Trophoblast cell (in vitro differentiated cells and primary cell): ENCODE measurements around the gene COMP.

ENCODE experiments used
- DNase-seq, 2 donors: peaks; one replicate each; pipeline ENCODE4 v3.0.0-alpha.2; 2016
- H2AFZ ChIP-seq: 2 replicates; pipeline ENCODE4 v1.6.1; 2013; ENCODE audit warnings: low read length, moderate library complexity, mild to moderate bottlenecking; ENCODE audit not compliant: insufficient read depth, poor library complexity
- H2AK5ac ChIP-seq: 2 replicates; pipeline ENCODE4 v1.6.1; 2013; ENCODE audit warnings: mild to moderate bottlenecking, low read length
- H2BK120ac ChIP-seq: 2 replicates; pipeline ENCODE4 v1.6.1; 2013; ENCODE audit warnings: low read length, mild to moderate bottlenecking, moderate library complexity; ENCODE audit not compliant: insufficient read depth, poor library complexity
- H2BK12ac ChIP-seq: 2 replicates; pipeline ENCODE4 v1.6.1; 2013; ENCODE audit warnings: mild to moderate bottlenecking, low read length, moderate library complexity
- H2BK5ac ChIP-seq: 2 replicates; pipeline ENCODE4 v1.6.1; 2013; ENCODE audit warnings: low read length, low read depth, moderate library complexity, mild to moderate bottlenecking; ENCODE audit not compliant: poor library complexity
- H3K14ac ChIP-seq: 2 replicates; pipeline ENCODE4 v1.6.1; 2013; ENCODE audit warnings: mild to moderate bottlenecking, low read length
- H3K18ac ChIP-seq: 2 replicates; pipeline ENCODE4 v1.6.1; 2013; ENCODE audit warnings: mild to moderate bottlenecking, low read length
- H3K23ac ChIP-seq: 2 replicates; pipeline ENCODE4 v1.6.1; 2013; ENCODE audit warnings: low read length
- H3K27ac ChIP-seq: 2 replicates; pipeline ENCODE4 v1.5.1; 2013; ENCODE audit warnings: low read depth, mild to moderate bottlenecking, inconsistent platforms, low read length, moderate library complexity
- H3K27me3 ChIP-seq: 2 replicates; pipeline ENCODE4 v1.6.1; 2013; ENCODE audit warnings: inconsistent platforms, mild to moderate bottlenecking, low read length, moderate library complexity; ENCODE audit not compliant: insufficient read depth
- H3K36me3 ChIP-seq, 2 experiments: 1 replicate in 1 of 2; 2 replicates in 1 of 2; pipeline ENCODE4 v1.6.1; 2013; ENCODE audit warnings: low read length in 2 of 2, mild to moderate bottlenecking in 2 of 2, moderate library complexity in 1 of 2; ENCODE audit not compliant: insufficient read depth in 2 of 2, control insufficient read depth in 1 of 2
- H3K4ac ChIP-seq: 2 replicates; pipeline ENCODE4 v1.6.1; 2013; ENCODE audit warnings: low read depth, mild to moderate bottlenecking, low read length, moderate library complexity
- H3K4me1 ChIP-seq, 2 experiments: 1 replicate in 1 of 2; 2 replicates in 1 of 2; pipeline ENCODE4 v1.6.1; 2013; ENCODE audit warnings: low read length in 2 of 2, mild to moderate bottlenecking in 2 of 2, moderate library complexity in 1 of 2; ENCODE audit not compliant: insufficient read depth in 2 of 2, control insufficient read depth in 1 of 2
- H3K4me2 ChIP-seq: 2 replicates; pipeline ENCODE4 v1.6.1; 2013; ENCODE audit warnings: inconsistent platforms, mild to moderate bottlenecking, low read length, moderate library complexity
- H3K4me3 ChIP-seq: 2 replicates; pipeline ENCODE4 v1.5.1; 2013; ENCODE audit warnings: mild to moderate bottlenecking, low read depth, low read length, inconsistent platforms
- H3K79me1 ChIP-seq: one replicate; pipeline ENCODE4 v1.6.1; 2013; ENCODE audit warnings: low read length
- H3K79me2 ChIP-seq: 2 replicates; pipeline ENCODE4 v1.6.1; 2013; ENCODE audit warnings: low read length, mild to moderate bottlenecking; ENCODE audit not compliant: control insufficient read depth, insufficient read depth, poor library complexity
- H3K9ac ChIP-seq: 2 replicates; pipeline ENCODE4 v1.6.1; 2013; ENCODE audit warnings: mild to moderate bottlenecking, low read length
- H3K9me3 ChIP-seq: 2 replicates; pipeline ENCODE4 v1.6.1; 2013; ENCODE audit warnings: low read depth, mild to moderate bottlenecking, control low read depth, inconsistent platforms, low read length; ENCODE audit not compliant: insufficient read depth
- H4K12ac ChIP-seq: 2 replicates; pipeline ENCODE4 v1.6.1; 2013; ENCODE audit warnings: low read depth, mild to moderate bottlenecking, low read length, moderate library complexity
- H4K8ac ChIP-seq: 2 replicates; pipeline ENCODE4 v1.6.1; 2013; ENCODE audit warnings: low read depth, mild to moderate bottlenecking, low read length, moderate library complexity
- H4K91ac ChIP-seq: one replicate; pipeline ENCODE4 v1.6.1; 2013; ENCODE audit warnings: low read depth, mild to moderate bottlenecking, low read length, moderate library complexity
- WGBS: extraction: QIAGEN DNeasy Blood & Tissue Kit; methylation state at CpG from one replicate; pipeline ENCODE4 v1.1.7; 2013; ENCODE audit warnings: missing lambda C conversion rate; ENCODE audit not compliant: insufficient read length, insufficient coverage; ENCODE audit errors: extremely low coverage; 5-methylcytosine and 5-hydroxymethylcytosine counted together

Gene COMP

GRCh38 chr19:18789883-18790565, 1.1 kb downstream of the COMP start:
- Histone ChIP-seq H3K9me3 (peaks cover 20% of the 10 kb centered on the region), H3K18ac (no peak overlapping the region), H2BK120ac (no peak overlapping the region), H3K79me1 (no peaks in the 10 kb centered on the region), H2AFZ (no peak overlapping the region), H3K27ac (no peak overlapping the region), H2BK5ac (no peak overlapping the region), H3K36me3 (no peaks in the 10 kb centered on the region), H3K9ac (no peak overlapping the region), H3K4me1 (no peaks in the 10 kb centered on the region), H3K27me3 (peaks cover 66% of the 10 kb centered on the region), H4K8ac (no peak overlapping the region), H2BK12ac (no peak overlapping the region), H3K14ac (no peak overlapping the region), H4K12ac (no peak overlapping the region), H3K23ac (no peak overlapping the region), H3K79me2 (no peaks in the 10 kb centered on the region), H2AK5ac (no peak overlapping the region), H3K4me3 (no peak overlapping the region), H3K4me2 (peak overlapping the region; percentile 13), H4K91ac (no peak overlapping the region), H3K4ac (no peak overlapping the region)
- no peak for DNase-seq
- no CpG with 5 or more reads among the region's 65 CpGs for WGBS

GRCh38 chr19:18789422-18789869, 1.7 kb downstream of the COMP start:
- Histone ChIP-seq H3K4ac (no peak overlapping the region), H3K36me3 (no peaks in the 10 kb centered on the region), H3K4me3 (no peak overlapping the region), H3K4me1 (no peaks in the 10 kb centered on the region), H2BK5ac (no peak overlapping the region), H3K9me3 (peaks cover 23% of the 10 kb centered on the region), H3K27me3 (peaks cover 66% of the 10 kb centered on the region), H2BK120ac (no peak overlapping the region), H4K8ac (no peak overlapping the region), H4K91ac (no peak overlapping the region), H3K14ac (no peak overlapping the region), H3K23ac (no peak overlapping the region), H2AFZ (no peak overlapping the region), H3K18ac (no peak overlapping the region), H3K27ac (no peak overlapping the region), H4K12ac (no peak overlapping the region), H3K4me2 (no peak overlapping the region), H3K79me2 (no peaks in the 10 kb centered on the region), H2BK12ac (no peak overlapping the region), H2AK5ac (no peak overlapping the region), H3K79me1 (no peaks in the 10 kb centered on the region), H3K9ac (no peak overlapping the region)
- WGBS: no CpG with 5 or more reads among the region's 38 CpGs
- no peak for DNase-seq

- H3K9me3 ChIP-seq: peaks cover 23% of the 10 kb centered on the region
- H2BK120ac ChIP-seq: no peak overlapping the region
- H4K91ac ChIP-seq: no peak overlapping the region
- H2BK5ac ChIP-seq: no peak overlapping the region
- DNase-seq: no peak
- no peak overlapping the region for H3K4me3 ChIP-seq
- no peak overlapping the region for H3K9ac ChIP-seq
- no peak overlapping the region for H3K23ac ChIP-seq
- H2BK12ac ChIP-seq: no peak overlapping the region
- H3K27me3 ChIP-seq: peaks cover 68% of the 10 kb centered on the region
- no peak overlapping the region for H2AK5ac ChIP-seq
- WGBS: no CpG with 5 or more reads among the region's 68 CpGs
- no peaks in the 10 kb centered on the region for H3K4me1 ChIP-seq
- no peak overlapping the region for H4K8ac ChIP-seq
- no peak overlapping the region for H3K4ac ChIP-seq
- H3K18ac ChIP-seq: no peak overlapping the region
- no peak overlapping the region for H3K14ac ChIP-seq
- H2AFZ ChIP-seq: no peak overlapping the region
- H3K79me1 ChIP-seq: no peaks in the 10 kb centered on the region
- H3K36me3 ChIP-seq: no peaks in the 10 kb centered on the region
- H4K12ac ChIP-seq: no peak overlapping the region
- no peaks in the 10 kb centered on the region for H3K79me2 ChIP-seq
- H3K4me2 ChIP-seq: no peak overlapping the region
- H3K27ac ChIP-seq: no peak overlapping the region
These were observed 2.3 kb downstream of the COMP start for GRCh38 chr19:18788529-18789421.

- Histone ChIP-seq H3K4me2 (no peak overlapping the region), H2AK5ac (no peak overlapping the region), H4K8ac (no peak overlapping the region), H3K4ac (no peak overlapping the region), H3K23ac (no peak overlapping the region), H3K9ac (no peak overlapping the region), H3K79me1 (no peaks in the 10 kb centered on the region), H3K27ac (no peak overlapping the region), H4K12ac (no peak overlapping the region), H2BK12ac (no peak overlapping the region), H2BK120ac (no peak overlapping the region), H3K4me1 (no peaks in the 10 kb centered on the region), H3K14ac (no peak overlapping the region), H2BK5ac (no peak overlapping the region), H3K18ac (no peak overlapping the region), H3K9me3 (peaks cover 24% of the 10 kb centered on the region), H4K91ac (no peak overlapping the region), H2AFZ (no peak overlapping the region), H3K27me3 (peaks cover 46% of the 10 kb centered on the region), H3K36me3 (no peaks in the 10 kb centered on the region), H3K4me3 (peak overlapping the region; percentile 33), H3K79me2 (no peaks in the 10 kb centered on the region)
- whole genome bisulfite sequencing: no CpG with 5 or more reads among the region's 65 CpGs
- peak; percentile 36 to 38 for DNase-seq
These were observed 5.7 kb downstream of the COMP start for GRCh38 chr19:18785179-18786124.
